ENCODE results near the gene SPATA46.

Gene SPATA46

DNA sequence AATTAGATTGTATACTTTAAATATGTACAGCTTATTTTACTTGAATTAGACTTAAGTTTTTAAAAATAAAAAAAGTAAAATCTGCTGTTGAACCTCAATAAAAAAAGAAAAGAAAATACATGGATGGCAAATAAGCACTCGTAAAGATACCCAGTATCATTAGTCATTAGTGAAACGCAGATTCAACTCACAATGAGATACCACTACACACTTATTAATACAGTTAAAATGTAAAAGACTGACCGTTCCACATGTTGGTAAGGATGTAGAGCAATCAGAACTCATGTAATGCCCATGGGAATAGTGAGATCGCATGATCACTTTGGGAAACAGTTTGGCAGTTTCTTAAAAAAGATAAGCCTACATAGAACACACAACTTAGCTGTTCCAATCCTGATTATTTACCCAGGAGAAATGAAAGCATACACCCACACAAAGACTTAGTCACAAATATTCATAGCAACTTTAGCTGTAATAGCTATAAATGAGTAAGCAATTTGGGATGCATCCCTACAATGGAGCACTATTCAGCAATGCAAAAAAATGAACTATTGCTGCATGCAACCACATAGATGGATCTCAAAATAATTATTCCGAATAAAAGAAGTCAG, 28.0 kb upstream of the SPATA46 start:
- Histone ChIP-seq H3K4me2 (ENCODE audit: low read length) (no peak overlapping the region), H3K36me3 (ENCODE audit: control insufficient read depth, low read length) (no peaks in the 10 kb centered on the region), H3K4me1 (ENCODE audit: control insufficient read depth, low read length) (no peaks in the 10 kb centered on the region), H3K4me3 (ENCODE audit: low read length) (no peak overlapping the region), H3K27ac (ENCODE audit: low read depth, low read length) (no peak overlapping the region), H3K27me3 (ENCODE audit: control insufficient read depth, low read length) (no peaks in the 10 kb centered on the region), H4K20me1 (ENCODE audit: control insufficient read depth, insufficient read depth, low read depth, low read length) (no peaks in the 10 kb centered on the region), H3K9me3 (ENCODE audit: control insufficient read depth, insufficient read depth, low read length) (no peaks in the 10 kb centered on the region), H3K79me2 (ENCODE audit: control insufficient read depth, low read length) (no peaks in the 10 kb centered on the region), H3K9me2 (replicated peaks; ENCODE audit: control insufficient read depth, low read length) (no peaks in the 10 kb centered on the region), H3F3A (ENCODE audit: control insufficient read depth, insufficient read depth) (no peaks in the 10 kb centered on the region)
- TF ChIP-seq, protein P1, sequence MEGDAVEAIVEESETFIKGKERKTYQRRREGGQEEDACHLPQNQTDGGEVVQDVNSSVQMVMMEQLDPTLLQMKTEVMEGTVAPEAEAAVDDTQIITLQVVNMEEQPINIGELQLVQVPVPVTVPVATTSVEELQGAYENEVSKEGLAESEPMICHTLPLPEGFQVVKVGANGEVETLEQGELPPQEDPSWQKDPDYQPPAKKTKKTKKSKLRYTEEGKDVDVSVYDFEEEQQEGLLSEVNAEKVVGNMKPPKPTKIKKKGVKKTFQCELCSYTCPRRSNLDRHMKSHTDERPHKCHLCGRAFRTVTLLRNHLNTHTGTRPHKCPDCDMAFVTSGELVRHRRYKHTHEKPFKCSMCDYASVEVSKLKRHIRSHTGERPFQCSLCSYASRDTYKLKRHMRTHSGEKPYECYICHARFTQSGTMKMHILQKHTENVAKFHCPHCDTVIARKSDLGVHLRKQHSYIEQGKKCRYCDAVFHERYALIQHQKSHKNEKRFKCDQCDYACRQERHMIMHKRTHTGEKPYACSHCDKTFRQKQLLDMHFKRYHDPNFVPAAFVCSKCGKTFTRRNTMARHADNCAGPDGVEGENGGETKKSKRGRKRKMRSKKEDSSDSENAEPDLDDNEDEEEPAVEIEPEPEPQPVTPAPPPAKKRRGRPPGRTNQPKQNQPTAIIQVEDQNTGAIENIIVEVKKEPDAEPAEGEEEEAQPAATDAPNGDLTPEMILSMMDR (IDR thresholded peaks at IDR 0.05; ENCODE audit: low read depth, low read length, poor library complexity, severe bottlenecking), result no peak
- TF ChIP-seq EZH2phosphoT487 (IDR thresholded peaks at IDR 0.05; ENCODE audit: borderline replicate concordance, low read length), result no peak

DNA sequence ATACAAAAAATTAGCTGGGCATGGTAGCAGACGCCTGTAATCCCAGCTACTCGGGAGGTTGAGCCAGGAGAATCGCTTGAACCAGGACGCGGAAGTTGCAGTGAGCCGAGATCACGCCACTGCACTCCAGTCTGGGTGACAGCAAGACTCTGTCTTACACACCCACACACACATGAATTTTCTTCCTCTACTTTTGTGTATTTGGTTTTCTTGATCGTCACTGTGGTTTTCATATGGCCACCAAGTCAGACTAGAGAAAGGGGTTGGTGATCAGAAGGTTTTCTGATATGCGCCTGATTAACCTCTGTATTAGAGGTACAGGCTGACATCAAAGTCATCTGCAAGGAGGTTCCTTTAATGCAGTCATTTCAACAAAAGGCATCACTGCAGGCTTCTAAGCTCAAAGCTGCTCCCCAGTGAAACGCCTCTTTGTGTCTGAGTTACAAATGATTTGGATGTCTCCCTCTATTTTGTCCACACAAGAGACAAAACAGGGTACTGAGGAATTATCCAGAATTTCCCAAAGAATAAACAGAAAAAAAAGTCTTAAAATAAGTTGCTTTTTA, 24.2 kb upstream of the SPATA46 start:
- H3K4me3 ChIP-seq (ENCODE audit: low read length), result no peak overlapping the region
- H3K9me2 ChIP-seq (replicated peaks; ENCODE audit: control insufficient read depth, low read length), result no peaks in the 10 kb centered on the region
- no peaks in the 10 kb centered on the region for H3K79me2 ChIP-seq (ENCODE audit: control insufficient read depth, low read length)
- H3K27ac ChIP-seq (ENCODE audit: low read depth, low read length), result no peak overlapping the region
- H3K9me3 ChIP-seq (ENCODE audit: control insufficient read depth, insufficient read depth, low read length), result no peaks in the 10 kb centered on the region
- H3K36me3 ChIP-seq (ENCODE audit: control insufficient read depth, low read length), result no peaks in the 10 kb centered on the region
- no peaks in the 10 kb centered on the region for H3K4me1 ChIP-seq (ENCODE audit: control insufficient read depth, low read length)
- peaks cover 34% of the 10 kb centered on the region for H3K27me3 ChIP-seq (ENCODE audit: control insufficient read depth, low read length)
- no peak for TF ChIP-seq EZH2phosphoT487 (IDR thresholded peaks at IDR 0.05; ENCODE audit: borderline replicate concordance, low read length)
- TF ChIP-seq, protein P1 (IDR thresholded peaks at IDR 0.05; ENCODE audit: low read depth, low read length, poor library complexity, severe bottlenecking), result no peak
- no peaks in the 10 kb centered on the region for H4K20me1 ChIP-seq (ENCODE audit: control insufficient read depth, insufficient read depth, low read depth, low read length)
- H3K4me2 ChIP-seq (ENCODE audit: low read length), result no peak overlapping the region
- no peaks in the 10 kb centered on the region for H3F3A ChIP-seq (ENCODE audit: control insufficient read depth, insufficient read depth)

DNA sequence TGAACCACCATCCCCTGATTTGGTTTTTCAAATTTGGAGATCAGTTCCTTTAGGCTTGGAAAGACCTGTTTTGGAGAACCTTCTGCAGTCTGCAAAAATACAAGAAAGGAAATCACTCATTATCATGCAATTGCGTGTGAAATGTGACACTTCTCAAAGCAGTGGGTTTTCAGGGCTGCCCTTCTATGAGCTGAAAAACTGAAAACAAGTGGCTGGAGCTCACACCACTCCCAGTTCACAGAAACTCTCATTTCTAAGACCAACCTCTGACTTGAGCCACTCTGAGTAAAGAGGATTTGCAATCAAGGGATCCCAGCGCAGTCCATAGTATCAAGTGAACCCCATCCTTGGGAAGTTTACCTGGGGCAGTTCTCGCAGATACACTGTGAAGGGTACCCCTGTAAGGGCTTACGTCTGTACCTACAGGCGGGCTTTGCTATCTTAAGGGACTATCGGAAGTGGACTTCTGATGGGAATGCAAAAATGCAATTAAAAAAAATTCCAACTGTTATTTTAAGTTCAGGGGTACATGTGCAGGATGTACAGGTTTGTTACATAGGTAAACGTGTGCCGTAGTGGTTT, 22.4 kb upstream of the SPATA46 start:
- no peak overlapping the region for H3K27ac ChIP-seq (ENCODE audit: low read depth, low read length)
- H3K79me2 ChIP-seq (ENCODE audit: control insufficient read depth, low read length), result no peaks in the 10 kb centered on the region
- no peaks in the 10 kb centered on the region for H3K36me3 ChIP-seq (ENCODE audit: control insufficient read depth, low read length)
- H3F3A ChIP-seq (ENCODE audit: control insufficient read depth, insufficient read depth), result no peaks in the 10 kb centered on the region
- H3K27me3 ChIP-seq (ENCODE audit: control insufficient read depth, low read length), result peaks cover 37% of the 10 kb centered on the region
- no peaks in the 10 kb centered on the region for H3K9me3 ChIP-seq (ENCODE audit: control insufficient read depth, insufficient read depth, low read length)
- no peaks in the 10 kb centered on the region for H3K9me2 ChIP-seq (replicated peaks; ENCODE audit: control insufficient read depth, low read length)
- H3K4me2 ChIP-seq (ENCODE audit: low read length), result no peak overlapping the region
- H3K4me1 ChIP-seq (ENCODE audit: control insufficient read depth, low read length), result no peaks in the 10 kb centered on the region
- H3K4me3 ChIP-seq (ENCODE audit: low read length), result no peak overlapping the region
- TF ChIP-seq EZH2phosphoT487 (IDR thresholded peaks at IDR 0.05; ENCODE audit: borderline replicate concordance, low read length), result no peak
- TF ChIP-seq, protein P1 (IDR thresholded peaks at IDR 0.05; ENCODE audit: low read depth, low read length, poor library complexity, severe bottlenecking), result no peak
- H4K20me1 ChIP-seq (ENCODE audit: control insufficient read depth, insufficient read depth, low read depth, low read length), result no peaks in the 10 kb centered on the region
